Stimulated activated CD4-positive, alpha-beta T cell treated with anti-CD3 and anti-CD28 coated beads, Interleukin-4, amount 100 ng/mL, for 1 hour (primary cell): ENCODE results near the gene ROPN1L.
"Not testable (repeated sequence)": the region's sequence is repeated elsewhere in the genome, so short reads cannot be mapped to it uniquely, and the experiment has no call there.

Experiments used
- DNase-seq: peaks from one replicate; pipeline ENCODE4 v3.0.0-alpha.2; 2020

ROPN1L gene

GRCh38 chr5:10480237-10480985, 38.7 kb downstream of the ROPN1L start:
- no peak for DNase-seq

GRCh38 chr5:10481241-10481935, 39.7 kb downstream of the ROPN1L start:
- no peak for DNase-seq

GRCh38 chr5:10482791-10483530, 41.3 kb downstream of the ROPN1L start:
- DNase-seq = no peak

GRCh38 chr5:10484774-10485141, 43.1 kb downstream of the ROPN1L start:
- no peak for DNase-seq

- no peak for DNase-seq
Observed at GRCh38 chr5:10485142-10485795, 43.6 kb downstream of the ROPN1L start.

GRCh38 chr5:10485897-10486296, 44.2 kb downstream of the ROPN1L start:
- no peak for DNase-seq

- DNase-seq = no peak
Observed at GRCh38 chr5:10486511-10487344, 45.0 kb downstream of the ROPN1L start.

- DNase-seq = no peak
Observed at GRCh38 chr5:10488144-10488543, 46.5 kb downstream of the ROPN1L start.

GRCh38 chr5:10489810-10490426, 48.2 kb downstream of the ROPN1L start:
- DNase-seq = no peak

- DNase-seq = no peak
Observed at GRCh38 chr5:10490927-10491672, 49.4 kb downstream of the ROPN1L start.

GRCh38 chr5:10491673-10492026, 50.0 kb downstream of the ROPN1L start:
- DNase-seq = no peak

GRCh38 chr5:10493884-10494283, 52.2 kb downstream of the ROPN1L start:
- DNase-seq = no peak

GRCh38 chr5:10494497-10494896, 52.8 kb downstream of the ROPN1L start:
- not testable (repeated sequence) for DNase-seq

GRCh38 chr5:10497554-10497953, 55.9 kb downstream of the ROPN1L start:
- DNase-seq = no peak

- no peak for DNase-seq
Observed at GRCh38 chr5:10498350-10498749, 56.7 kb downstream of the ROPN1L start.

GRCh38 chr5:10499066-10499465, 57.4 kb downstream of the ROPN1L start:
- no peak for DNase-seq

- no peak for DNase-seq
Observed at GRCh38 chr5:10499776-10500175, 58.1 kb downstream of the ROPN1L start.

GRCh38 chr5:10500669-10501068, 59.0 kb downstream of the ROPN1L start:
- DNase-seq = no peak

- no peak for DNase-seq
Observed at GRCh38 chr5:10501554-10502075, 59.9 kb downstream of the ROPN1L start.

GRCh38 chr5:10502130-10502529, 60.5 kb downstream of the ROPN1L start:
- DNase-seq = no peak

GRCh38 chr5:10502578-10502977, 60.9 kb downstream of the ROPN1L start:
- no peak for DNase-seq
